ENCODE measurements around the gene KCTD20.

Gene KCTD20

DNA sequence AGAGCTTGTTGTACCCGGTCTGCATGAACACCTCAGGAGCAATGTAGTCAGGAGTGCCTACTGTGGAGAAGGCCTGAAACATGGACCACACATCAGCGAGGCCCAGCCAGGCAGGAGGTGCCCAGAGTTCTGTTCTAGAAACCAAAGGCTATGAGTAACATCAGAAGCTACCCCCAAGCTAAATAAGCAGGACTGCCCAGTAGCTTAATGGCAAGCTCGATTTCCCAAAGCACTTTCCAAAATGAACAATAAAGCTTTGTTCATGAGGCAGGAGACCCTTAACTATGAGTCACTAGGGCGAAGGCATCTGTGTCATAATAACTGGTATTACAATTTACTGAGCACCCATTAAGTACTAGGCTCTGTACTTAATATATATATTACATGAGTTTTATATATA lies 57.1 kb downstream of the KCTD20 start:
- no peak for DNase-seq

DNA sequence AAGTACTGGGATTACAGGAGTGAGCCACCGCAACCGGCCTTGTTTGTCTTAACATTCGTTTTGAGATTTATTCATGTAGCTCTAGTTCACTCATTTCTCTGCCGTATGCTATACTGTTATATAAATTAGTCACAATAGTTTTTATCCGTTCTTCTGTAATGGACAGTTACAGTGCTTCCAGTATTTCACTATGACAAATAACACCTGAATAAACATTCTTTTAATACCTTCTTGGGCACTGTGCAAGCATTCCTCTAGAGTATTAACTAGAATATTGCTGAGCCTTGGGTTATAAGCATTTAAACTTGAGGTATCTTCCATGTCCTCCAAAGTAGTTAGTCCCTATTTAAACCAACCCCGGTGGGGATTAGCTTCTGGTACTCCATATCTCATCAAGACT lies 58.9 kb downstream of the KCTD20 start:
- no peak for DNase-seq

DNA sequence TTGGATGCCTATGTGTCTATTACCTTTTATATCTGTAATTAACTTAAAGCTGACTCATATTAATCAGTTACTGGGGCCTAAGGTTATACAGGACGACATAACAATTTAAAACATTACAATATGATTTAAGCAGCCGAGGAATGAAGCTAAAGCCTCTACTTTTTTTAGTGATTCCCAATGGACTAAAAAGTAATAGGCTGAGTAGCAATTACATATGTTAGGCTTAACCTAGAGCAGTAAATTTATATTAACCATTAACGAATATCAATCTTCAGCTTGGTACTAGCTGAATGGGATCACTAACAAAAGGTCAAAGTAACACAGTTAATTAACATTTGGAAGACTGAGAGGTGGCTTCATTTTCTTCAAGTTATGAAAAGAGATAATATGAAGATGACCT lies 61.4 kb downstream of the KCTD20 start:
- DNase-seq: no peak

DNA sequence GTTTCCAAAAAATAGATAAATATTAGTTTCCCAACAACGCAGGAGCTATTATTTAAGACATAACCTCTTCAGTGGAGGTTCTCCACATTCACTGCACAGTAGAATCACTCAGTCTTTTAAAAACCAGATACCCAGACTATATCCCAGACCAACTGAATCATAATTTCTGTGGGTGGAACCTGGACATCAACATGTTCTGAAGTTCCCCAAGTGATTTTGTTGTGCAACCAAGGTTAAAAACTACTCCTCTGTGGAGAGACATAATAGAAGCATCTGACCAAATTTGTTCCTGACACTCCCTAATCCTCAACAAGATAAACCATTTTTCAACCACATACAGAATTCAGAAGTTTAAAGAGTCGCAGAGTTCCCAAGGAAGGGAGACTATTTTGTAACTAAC lies 62.2 kb downstream of the KCTD20 start:
- DNase-seq: no peak

DNA sequence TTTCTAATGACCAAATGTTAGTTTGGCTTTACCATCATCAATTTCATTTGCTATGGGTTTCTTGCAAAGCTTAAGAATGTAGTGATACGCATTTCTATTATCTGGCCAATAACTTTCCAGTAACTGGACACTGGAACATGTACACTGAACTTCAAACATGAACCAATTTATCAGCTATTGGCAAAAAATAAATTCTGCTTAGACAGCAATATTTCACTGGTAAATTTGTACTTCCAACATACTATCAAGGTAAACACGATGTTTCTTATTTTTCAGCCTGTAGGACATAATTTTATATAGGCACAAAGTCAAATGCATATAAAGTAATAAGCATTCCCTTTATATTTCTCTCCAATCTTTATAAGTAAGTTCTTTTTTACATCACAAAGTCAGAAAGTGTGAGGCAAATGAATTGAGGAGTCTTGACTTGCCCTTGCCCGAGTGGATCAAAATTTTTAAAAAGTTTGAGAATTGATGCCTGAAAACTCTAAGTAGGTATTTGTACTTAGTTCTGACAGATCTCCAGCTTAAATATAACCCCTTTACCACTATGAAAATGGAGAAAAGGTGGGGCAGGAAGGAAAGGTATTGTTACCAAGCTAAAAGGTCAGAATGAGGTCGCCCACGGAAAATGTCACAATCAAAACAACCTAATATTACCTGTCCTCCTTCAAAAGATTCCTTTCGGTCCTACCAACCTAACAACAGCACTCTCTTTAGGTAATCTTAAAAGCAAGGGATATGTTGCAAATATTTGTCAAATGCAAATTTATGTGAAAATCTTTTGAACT lies 63.1 kb downstream of the KCTD20 start:
- no peak for DNase-seq

DNA sequence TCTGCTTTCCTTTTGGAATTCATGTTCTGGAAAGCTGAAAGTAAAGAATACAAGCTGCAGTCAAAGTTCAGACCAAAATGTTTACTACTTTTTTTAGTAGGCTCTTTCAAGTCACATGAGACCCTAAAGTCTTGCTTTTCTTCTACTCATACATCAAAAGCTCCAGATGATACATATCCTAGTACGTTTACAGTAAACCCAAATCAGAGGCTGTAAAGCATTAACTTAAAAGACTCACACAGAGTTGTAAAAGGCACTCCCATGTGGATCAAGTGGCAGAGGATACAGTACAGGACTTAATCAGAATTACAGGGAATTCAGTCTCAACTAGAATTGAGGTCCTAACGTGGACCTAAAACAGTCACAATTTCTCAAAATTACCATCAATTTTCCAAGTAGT lies 63.8 kb downstream of the KCTD20 start:
- no peak for DNase-seq

DNA sequence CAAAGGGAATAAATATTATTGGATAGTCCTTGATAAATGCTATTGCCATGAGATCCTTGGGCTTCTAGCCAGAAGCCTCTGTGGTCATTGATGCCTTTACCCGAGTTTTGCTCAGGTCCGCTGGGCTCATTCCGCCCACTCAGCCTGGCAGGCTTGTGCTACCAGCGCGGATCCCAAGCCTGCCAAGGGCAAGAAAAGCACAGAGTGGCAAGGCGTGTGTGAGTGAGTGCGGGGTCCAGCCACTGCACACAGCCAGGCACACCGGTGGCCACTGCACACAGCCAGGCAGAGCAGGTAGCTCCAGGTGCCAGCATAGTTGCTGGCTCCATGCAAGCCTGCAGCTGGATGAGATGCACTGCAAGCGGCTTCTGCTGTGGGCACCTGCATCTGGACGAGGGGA lies 65.7 kb downstream of the KCTD20 start:
- DNase-seq: no peak

DNA sequence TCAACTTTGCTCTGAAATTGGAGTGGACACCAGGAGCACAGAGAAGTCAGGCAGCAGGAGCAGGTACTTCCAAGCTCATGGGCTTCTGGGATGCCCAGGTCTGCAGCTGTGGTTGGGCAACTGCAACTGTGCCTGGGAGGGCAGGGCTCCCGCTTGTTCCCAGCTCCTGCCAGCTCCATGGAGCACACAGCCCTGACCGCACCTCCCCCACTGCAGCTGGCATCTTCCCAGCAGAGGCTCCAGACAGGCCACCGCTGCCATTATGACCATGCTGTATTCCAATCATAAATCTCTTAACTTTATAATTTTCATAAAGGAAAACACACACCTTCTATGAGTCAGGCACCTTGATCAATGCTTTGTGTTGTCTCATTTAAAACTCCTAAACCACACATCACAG lies 67.6 kb downstream of the KCTD20 start:
- no peak for DNase-seq

DNA sequence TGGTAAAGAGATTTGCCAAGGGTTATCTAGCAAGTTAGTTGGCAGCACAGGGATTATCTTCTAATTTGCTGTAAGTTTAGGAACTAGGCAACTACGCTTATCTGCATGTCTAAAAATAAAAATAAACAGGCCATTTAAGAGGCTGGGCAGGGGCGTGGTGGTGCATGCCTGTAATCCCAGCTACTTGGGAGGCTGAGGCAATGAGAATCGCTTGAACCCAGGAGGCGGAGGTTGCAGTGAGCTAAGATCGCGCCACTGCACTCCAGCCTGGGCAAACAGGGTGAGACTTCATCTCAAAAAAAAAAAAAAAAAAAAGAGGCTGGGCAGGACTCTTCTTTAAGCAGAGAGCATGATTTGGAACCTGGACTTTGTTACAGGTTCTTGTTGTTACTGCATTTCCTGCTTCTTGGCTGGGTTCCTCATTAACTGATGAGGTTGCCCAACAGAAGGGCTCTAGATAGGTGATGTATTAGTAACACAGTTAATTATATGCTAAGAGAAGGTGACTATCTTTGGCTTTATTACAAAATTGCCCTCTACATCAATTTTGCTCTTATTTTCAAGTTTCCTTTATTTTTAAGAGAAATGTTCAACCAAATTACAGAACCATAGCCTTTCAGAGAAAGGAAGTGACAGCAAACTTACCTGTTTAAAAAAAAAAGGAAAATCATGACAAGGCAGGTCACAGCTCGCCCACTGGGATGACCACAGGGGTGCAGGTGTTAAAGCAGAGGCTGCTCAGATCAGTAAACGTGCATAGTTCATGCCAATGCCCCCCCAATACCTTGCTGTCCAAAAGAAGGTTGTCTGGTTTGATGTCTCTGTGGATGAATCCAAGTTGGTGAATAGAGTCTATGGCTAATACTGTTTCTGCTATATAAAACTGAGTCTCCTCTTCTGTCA lies 72.0 kb downstream of the KCTD20 start:
- DNase-seq: no peak

DNA sequence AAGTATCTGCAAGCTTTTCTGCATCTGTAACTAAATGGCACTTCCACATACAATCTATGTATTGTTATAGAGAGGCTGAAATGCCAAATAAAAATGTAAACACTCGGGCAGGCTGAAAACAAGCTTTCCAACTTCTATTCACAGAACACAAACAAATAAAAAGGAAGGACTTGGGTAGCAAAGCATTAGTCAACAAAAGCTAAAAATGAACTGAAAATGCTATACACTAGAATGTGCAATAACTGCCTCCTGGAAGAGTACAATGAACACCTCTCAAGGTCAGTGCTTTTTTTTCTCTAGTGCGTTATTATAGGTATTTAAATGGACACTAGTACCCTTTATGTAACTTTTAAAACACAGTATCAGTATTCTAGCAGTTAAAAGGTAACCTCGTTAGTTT lies 73.0 kb downstream of the KCTD20 start:
- no peak for DNase-seq

DNA sequence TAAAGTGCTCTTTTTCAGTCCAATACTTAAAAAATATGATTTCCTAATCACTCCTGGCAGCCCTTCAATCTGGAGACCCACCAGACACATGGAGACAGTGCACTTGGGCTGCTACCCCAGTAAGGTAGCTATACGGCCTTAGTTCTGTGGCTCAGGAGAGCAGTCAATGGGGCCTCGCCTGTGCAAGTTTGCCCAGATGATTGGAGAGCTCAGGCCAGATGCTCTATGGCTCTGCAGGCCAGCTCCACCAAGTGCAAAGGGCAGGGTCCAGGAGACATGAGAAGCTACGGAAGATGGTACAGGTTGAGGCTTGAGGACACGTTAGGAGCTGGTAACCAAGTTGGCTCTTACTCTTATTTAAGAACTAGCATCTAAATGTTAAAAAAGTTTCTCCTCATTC lies 73.8 kb downstream of the KCTD20 start:
- no peak for DNase-seq

DNA sequence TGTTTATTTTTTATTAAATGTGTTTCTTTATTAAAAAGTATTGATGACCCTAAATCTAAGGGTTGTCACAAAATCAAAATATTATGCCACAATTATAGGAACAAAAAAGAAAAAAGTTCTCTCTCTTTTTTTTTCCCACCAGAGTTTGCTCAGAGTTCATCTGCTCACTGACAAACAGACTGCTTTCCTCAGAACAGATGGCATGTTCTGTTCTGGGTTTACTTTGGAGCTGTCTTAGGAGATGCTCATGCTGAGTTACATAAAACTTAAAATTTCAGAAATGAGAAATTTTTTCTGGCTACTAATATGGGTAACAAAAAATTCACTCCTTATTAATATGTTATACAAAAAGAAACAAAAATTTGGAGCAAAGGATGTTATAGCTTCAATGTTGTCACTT lies 74.2 kb downstream of the KCTD20 start:
- no peak for DNase-seq

DNA sequence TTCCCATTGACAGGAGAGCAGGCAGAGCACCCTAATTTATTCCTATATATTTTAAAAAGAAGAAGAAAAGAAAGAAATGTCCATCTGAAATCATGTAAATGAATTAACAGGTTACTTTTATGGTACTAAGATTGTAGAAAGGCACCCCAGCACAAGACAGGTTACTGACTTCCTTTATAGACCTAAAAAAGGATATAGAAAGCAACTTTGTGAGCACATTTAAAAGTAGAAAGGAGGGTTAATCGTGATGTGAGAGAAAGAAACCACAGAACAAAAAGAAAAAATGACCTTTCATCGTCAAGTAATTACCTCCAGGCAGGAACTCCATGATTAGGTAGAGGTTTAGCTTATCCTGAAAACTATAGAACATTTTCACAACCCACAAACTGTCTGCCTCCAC lies 74.6 kb downstream of the KCTD20 start:
- DNase-seq: no peak

DNA sequence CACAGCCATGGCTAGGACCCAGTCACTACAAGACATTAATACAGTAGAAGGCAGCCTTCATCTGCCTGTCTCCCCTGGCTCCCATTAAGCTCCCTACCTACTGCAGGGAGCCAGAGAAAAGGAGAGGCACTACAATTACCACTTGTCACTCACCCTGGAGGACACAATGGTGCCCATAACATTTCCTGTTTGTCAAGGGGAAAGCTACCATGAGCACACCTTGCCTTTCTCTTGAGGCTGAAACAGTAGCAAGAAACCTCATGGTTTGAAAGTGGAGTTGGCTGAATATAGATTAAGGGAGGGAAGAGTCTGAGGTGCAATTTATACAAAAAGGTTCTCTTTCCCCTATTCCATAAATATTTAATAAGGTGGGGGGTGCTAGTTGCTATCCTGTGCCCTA lies 76.6 kb downstream of the KCTD20 start:
- DNase-seq: no peak

DNA sequence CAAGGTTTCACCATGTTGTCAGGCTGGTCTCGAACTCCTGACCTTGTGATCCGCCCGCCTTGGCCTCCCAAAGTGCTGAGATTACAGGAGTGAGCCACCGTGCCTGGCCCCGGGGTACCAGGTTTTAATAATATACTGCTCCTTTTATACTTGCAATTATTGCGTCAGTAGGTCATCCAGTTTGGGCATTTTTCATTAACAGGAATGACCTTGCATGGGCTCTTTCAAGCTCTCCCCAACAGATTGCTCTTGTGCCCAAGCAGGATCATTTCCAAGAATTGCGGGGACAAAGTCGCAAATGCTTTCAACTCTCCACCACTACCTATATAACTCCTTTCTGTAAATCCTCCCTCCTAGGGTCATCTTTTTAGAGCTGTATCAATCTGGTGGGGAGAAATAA lies 80.7 kb downstream of the KCTD20 start:
- no peak for DNase-seq

DNA sequence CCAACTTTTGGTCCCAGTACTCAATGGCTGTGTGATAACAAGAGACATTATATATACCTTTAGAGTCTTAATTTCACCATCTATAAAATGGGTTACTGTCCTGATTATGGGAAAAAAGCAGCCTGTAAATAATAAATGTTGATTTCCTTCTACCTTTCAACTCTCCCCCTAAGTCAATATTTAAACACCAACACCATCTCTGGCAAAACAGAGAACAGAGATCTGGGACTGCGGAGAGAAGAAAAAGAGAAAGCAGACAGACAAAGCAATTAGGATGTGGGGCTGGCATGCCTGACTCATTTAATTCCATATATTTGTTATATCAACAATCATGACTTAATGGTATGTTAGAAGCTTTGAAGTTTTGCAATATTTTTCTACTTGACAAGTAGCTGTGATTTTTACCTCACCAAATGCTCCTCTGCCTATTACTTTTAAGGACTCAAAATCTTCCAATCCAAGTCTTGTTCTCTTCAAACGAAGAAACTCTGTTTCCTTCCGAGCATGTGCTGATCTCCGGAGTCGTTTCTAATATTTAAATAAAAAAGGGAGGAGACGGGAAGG lies 81.2 kb downstream of the KCTD20 start:
- no peak for DNase-seq

DNA sequence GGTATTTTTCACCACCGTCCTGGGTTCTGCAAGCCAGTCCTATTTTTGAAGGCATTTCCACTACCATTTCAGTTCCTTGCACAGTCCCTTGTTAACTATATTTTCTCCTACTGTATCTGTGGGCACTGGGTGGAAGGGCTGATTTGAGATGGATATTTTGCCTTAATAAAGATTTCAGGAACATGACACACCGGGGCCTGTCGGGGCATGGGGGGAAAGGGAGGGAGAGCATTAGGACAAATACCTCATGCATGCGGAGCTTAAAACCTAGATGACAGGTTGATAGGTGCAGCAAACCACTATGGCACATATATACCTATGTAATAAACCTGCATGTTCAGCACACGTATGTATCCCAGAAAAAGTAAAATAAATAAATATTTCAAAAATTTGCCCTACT lies 82.1 kb downstream of the KCTD20 start:
- DNase-seq: no peak

DNA sequence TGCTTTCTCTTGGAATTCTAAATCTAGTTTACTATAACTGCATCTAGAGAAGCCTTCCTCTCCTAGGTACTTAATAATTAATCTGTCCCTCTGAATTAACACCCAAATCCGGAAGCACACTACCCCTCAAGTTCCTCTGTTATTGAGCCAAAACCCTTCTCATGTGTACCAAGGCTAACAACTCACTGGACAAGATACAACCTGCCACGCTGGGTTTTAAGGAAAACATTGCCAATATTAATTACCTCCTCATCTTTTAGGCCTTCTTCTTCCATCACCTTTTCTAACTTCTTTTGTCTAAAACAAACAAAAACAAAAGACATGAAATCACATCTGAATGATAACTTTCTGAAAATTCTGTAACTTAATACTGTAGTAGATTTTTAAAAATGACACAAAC lies 82.5 kb downstream of the KCTD20 start:
- no peak for DNase-seq

DNA sequence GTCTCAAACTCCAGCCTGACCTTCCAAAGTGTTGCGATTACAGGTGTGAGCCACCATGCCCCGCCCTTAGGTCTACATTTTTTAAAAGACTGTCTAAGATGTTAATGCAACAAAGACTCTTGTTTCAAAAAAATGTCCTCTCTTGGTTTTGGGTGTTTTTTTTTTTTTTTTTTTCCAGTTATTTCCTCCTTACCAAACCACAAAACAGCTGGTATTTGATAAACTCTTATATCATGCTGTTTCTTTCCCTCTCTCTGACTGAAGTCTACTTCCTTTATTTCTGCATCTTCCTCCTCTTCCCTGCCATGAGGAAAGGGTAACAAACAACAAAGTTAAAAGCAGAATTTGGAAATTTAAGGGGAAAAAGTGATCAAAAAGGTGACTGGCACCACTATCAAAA lies 83.3 kb downstream of the KCTD20 start:
- DNase-seq: no peak

DNA sequence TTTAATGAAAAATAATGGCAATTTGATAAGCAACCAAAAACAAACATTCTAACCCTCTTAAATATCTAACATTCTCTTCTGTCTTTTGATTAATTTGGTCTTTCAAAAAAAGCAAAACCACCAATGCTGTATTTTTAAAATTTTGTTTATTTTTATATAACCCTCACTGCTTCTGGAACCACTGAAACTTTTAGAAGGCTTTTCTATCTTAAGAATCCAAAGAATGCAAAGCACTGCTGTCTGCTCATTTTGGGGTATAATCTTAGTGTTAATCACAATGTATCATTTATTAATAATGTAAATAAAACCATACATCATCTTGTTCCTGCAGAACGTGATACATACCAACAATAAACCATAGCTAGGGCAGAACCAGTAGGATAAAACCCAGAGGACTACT lies 90.5 kb downstream of the KCTD20 start:
- DNase-seq: no peak

DNA sequence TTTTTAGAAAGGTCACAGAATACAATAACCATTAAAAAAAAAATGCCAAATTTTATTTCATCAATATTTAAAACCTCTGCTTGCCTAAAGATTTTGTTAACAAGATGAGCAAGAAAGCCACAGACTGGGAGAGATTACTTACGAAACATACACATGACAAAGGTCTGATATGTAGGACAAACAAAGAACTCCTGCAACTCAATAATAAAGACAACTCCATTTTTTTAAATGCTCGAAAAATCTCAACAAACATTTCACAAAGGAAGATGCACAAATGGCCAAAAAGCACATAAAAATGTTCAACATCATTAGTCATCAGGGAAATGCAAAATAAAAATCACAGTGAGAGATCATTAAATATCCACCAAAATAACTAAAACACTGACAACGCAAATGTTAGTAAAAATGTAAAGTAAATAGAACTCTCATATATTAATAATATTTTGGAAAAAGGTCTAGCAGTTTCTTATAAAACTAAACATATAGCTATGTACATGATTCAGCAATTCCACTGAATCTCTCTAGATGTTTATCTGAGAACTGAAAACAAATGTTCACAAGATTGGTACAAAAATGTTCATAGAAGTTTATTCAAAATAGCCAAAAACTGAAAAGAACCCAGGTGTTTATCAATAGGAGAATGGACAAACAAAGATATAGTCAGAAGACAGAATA lies 94.2 kb downstream of the KCTD20 start:
- DNase-seq: no peak

DNA sequence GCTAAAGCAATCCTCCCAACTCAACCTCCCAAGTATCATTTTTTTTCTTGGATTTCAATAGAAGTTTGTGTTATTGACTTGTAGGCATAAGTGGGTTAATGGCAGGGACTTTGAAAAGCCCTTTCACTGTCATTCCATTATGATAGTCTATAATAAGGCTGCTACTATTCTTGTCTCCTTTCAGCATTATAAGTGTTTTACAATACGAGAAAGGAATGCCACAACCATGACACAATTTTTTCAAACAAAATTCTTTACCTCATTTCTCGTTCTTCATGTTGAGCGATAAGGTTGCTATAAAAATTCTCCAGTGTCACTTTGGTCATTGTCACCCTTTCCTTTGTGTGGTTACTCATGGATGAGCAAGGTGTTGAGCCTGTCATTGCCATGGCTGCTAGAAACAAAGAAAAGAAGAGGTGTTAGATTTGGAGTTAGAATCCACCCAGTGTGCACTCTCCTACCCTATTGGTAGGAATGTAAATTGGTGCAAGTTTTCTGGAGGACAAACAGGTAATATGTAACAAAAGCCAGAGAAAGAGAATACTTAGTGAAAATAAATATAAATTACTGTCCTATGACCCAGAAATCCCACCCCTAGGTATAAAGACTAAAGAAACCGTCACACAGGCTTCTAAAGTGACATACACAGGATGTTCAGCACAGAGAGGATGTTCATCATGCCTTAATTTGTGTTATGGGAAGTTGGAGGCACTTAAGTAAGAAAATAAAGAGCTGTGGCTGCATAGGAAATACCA lies 97.2 kb downstream of the KCTD20 start:
- no peak for DNase-seq

Measured in NCI-H82 (cell line).